Tibial nerve (tissue), 4 donors: ENCODE data around the gene MAP1A. TPM values are rescaled to one million over a fixed set of nuclear protein-coding genes. Genes with fewer than 3 reads are reported as not detected.

Experiments
- DNase-seq, 2 donors: peaks; one replicate each; pipeline ENCODE4 v3.0.0-alpha.2; 2019; ENCODE audit warnings: low spot score in 2 of 2
- H3K27ac ChIP-seq, 4 donors: fragments of 200-600 bp; sonication (generic) in 3 of 4; one replicate each; pipeline ENCODE4 v1.5.1; 2017 to 2019; ENCODE audit warnings: mild to moderate bottlenecking in 1 of 4
- H3K27me3 ChIP-seq, 2 donors: fragments of 200-600 bp; sonication (generic) in 1 of 2; one replicate each; pipeline versions ENCODE4 v1.5.1 to v1.6.0; 2017 to 2019
- H3K36me3 ChIP-seq, 3 donors: fragments of 200-600 bp; sonication (generic); one replicate each; pipeline ENCODE4 v1.5.1; 2018 to 2019
- H3K4me1 ChIP-seq, 4 donors: fragments of 200-600 bp; sonication (generic) in 3 of 4; one replicate each; pipeline ENCODE4 v1.5.1; 2017 to 2019
- H3K4me3 ChIP-seq, 4 donors: fragments of 200-600 bp; sonication (generic) in 3 of 4; one replicate each; pipeline ENCODE4 v1.5.1; 2017 to 2019; ENCODE audit warnings: mild to moderate bottlenecking in 1 of 4, moderate library complexity in 1 of 4
- H3K9me3 ChIP-seq, 4 donors: fragments of 200-600 bp; sonication (generic) in 3 of 4; one replicate each; pipeline ENCODE4 v1.5.1; 2017 to 2019
- EP300 ChIP-seq, 2 donors: sonication (generic); formaldehyde crosslinking; IDR thresholded peaks; one replicate each; pipeline ENCODE4 v1.6.1; 2017; ENCODE audit warnings: antibody characterized with exemption in 2 of 2, mild to moderate bottlenecking in 1 of 2
- POLR2A ChIP-seq, 2 donors: fragments of 450-650 bp; IDR thresholded peaks; one replicate each; pipeline ENCODE4 v1.6.1; 2017; ENCODE audit warnings: antibody characterized with exemption in 2 of 2, mild to moderate bottlenecking in 2 of 2, moderate library complexity in 2 of 2
- WGBS, 2 donors: methylation state at CpG; one replicate each; pipeline ENCODE4 v1.1.5; 2018; 5-methylcytosine and 5-hydroxymethylcytosine counted together
- total RNA-seq, 4 donors: library from RNA; depleted of rRNA; stranded (reverse); fragments of >200 nt; gene quantifications; one replicate each; pipeline ENCODE4 v1.1.0, GENCODE V29; 2016
- TF ChIP-seq, protein P1 (sequence below), 5 experiments: fragments of 200-600 bp in 3 of 5; fragments of 450-650 bp in 2 of 5; sonication (generic) in 3 of 5; IDR thresholded peaks; one replicate each; pipeline ENCODE4 v1.5.1; 2016 to 2019; ENCODE audit warnings: antibody characterized with exemption in 5 of 5, mild to moderate bottlenecking in 3 of 5, moderate library complexity in 2 of 5

Gene MAP1A
- total RNA-seq, 4 donors from 2014 or later: 17.4 to 23.7 (median 21.3) TPM

DNA sequence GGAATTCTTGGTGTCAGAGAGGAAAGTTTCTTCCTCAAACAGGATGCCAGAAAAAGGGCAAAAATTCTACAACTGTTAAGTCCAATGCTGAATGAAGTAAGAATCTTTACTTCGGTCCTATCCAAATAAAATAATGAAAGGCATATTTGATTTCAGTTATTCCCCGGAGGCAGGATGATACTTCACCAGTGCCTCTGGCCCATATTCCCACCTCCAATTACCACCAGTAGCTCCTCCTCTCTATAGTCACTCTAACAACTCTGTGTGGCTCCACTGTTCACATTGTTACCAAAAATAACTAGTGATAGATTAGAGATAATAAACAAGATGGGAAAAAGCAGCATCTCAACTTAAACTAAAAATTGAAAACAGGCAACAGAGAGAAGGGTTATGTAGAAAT is 20.7 kb downstream of the MAP1A start:
- no peak overlapping the region for H3K4me3 ChIP-seq
- H3K27me3 ChIP-seq: no peaks in the 10 kb centered on the region
- no peaks in the 10 kb centered on the region for H3K4me1 ChIP-seq
- 62 to 64% methylated on average over 2 of the region's 2 CpGs for WGBS, 2 donors
- no peak overlapping the region for H3K27ac ChIP-seq
- DNase-seq: no peak
- no peaks in the 10 kb centered on the region for H3K9me3 ChIP-seq
- peaks cover 0 to 36% (median 8%) of the 10 kb centered on the region in 3 donors for H3K36me3 ChIP-seq
- TF ChIP-seq POLR2A (IDR thresholded peaks at IDR 0.05) (no peak), EP300 (IDR thresholded peaks at IDR 0.05) (no peak)
- TF ChIP-seq, protein P1, sequence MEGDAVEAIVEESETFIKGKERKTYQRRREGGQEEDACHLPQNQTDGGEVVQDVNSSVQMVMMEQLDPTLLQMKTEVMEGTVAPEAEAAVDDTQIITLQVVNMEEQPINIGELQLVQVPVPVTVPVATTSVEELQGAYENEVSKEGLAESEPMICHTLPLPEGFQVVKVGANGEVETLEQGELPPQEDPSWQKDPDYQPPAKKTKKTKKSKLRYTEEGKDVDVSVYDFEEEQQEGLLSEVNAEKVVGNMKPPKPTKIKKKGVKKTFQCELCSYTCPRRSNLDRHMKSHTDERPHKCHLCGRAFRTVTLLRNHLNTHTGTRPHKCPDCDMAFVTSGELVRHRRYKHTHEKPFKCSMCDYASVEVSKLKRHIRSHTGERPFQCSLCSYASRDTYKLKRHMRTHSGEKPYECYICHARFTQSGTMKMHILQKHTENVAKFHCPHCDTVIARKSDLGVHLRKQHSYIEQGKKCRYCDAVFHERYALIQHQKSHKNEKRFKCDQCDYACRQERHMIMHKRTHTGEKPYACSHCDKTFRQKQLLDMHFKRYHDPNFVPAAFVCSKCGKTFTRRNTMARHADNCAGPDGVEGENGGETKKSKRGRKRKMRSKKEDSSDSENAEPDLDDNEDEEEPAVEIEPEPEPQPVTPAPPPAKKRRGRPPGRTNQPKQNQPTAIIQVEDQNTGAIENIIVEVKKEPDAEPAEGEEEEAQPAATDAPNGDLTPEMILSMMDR (IDR thresholded peaks at IDR 0.05): no peak

DNA sequence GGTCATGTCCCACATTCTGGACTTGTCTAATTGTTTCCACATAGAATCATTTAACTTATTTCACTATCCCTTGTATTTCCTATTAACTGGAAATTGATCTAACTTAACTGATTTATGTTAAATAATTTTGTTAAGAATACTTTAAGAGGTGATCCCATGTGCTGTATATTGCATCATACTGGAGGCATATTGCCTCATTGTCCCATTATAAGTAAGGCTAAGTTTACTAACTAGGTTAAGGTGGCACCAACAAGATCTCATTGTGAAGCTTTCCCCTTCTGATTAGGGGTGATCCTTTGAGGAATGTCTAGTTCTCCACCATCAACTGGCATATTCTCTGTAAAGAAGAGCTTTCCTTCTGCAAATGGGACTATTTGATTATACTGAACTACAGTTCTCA is 24.4 kb downstream of the MAP1A start:
- H3K4me1 ChIP-seq: no peaks in the 10 kb centered on the region
- no peak for DNase-seq
- no peak overlapping the region for H3K27ac ChIP-seq
- peaks cover 0 to 28% (median 0%) of the 10 kb centered on the region in 3 donors for H3K36me3 ChIP-seq
- H3K9me3 ChIP-seq: no peaks in the 10 kb centered on the region
- no peaks in the 10 kb centered on the region for H3K27me3 ChIP-seq
- no peak overlapping the region for H3K4me3 ChIP-seq
- TF ChIP-seq POLR2A (IDR thresholded peaks at IDR 0.05) (no peak), EP300 (IDR thresholded peaks at IDR 0.05) (no peak)
- TF ChIP-seq, protein P1 (IDR thresholded peaks at IDR 0.05): no peak

DNA sequence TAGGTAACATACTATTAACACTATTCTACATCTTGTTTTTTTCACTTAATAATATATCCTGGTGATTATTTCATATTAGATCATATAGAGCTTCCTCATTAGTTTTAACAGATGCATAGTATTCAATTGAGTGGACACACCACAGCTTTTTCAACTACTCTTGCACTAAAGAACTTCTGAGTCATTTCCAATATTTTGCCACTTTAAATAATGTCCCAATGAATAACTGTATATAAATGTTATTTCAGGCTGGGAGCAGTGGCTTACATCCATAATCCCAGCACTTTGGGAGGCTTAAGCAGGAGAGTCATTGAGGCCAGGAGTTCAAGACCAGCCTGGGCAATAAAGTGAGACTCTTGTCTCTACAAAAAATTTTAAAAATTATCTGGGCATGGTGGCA is 26.9 kb downstream of the MAP1A start:
- H3K4me3 ChIP-seq: no peak overlapping the region
- H3K27ac ChIP-seq: no peak overlapping the region
- peaks cover 0 to 41% (median 0%) of the 10 kb centered on the region in 3 donors for H3K36me3 ChIP-seq
- no peaks in the 10 kb centered on the region for H3K27me3 ChIP-seq
- H3K4me1 ChIP-seq: no peaks in the 10 kb centered on the region
- TF ChIP-seq EP300 (IDR thresholded peaks at IDR 0.05) (no peak), POLR2A (IDR thresholded peaks at IDR 0.05) (no peak)
- TF ChIP-seq, protein P1 (IDR thresholded peaks at IDR 0.05): no peak
- DNase-seq: no peak
- peaks cover 0 to 7% (median 0%) of the 10 kb centered on the region in 4 donors for H3K9me3 ChIP-seq

DNA sequence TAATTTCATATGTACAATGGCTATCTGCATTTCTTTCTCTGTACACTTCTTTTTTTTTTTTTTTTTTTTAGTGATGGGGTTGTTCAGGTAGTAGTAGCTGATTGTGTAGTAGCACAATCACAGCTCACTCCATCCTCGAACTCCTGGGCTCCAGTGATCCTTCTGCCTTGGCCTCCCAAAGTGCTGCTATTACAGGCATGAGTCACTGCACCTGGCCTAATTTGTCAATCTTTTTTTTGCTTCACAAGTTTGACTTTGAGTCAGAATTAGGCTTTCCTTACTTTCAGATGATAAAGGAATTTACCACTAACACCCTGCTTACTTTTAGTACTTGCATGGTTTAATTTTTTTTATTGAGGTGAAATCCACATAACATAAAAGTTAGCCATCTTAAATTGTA is 28.0 kb downstream of the MAP1A start:
- H3K4me1 ChIP-seq: peaks cover 0 to 8% (median 0%) of the 10 kb centered on the region in 4 donors
- TF ChIP-seq POLR2A (IDR thresholded peaks at IDR 0.05): no peak
- TF ChIP-seq EP300 (IDR thresholded peaks at IDR 0.05): no peak
- TF ChIP-seq, protein P1 (IDR thresholded peaks at IDR 0.05): no peak
- no peak overlapping the region for H3K4me3 ChIP-seq
- no peaks in the 10 kb centered on the region for H3K27me3 ChIP-seq
- no peak overlapping the region for H3K27ac ChIP-seq
- WGBS, 2 donors: 95 to 100% methylated on average over 1 of the region's 1 CpG
- H3K9me3 ChIP-seq: peaks cover 0 to 7% (median 0%) of the 10 kb centered on the region in 4 donors
- no peak for DNase-seq
- peaks cover 0 to 35% (median 0%) of the 10 kb centered on the region in 3 donors for H3K36me3 ChIP-seq

DNA sequence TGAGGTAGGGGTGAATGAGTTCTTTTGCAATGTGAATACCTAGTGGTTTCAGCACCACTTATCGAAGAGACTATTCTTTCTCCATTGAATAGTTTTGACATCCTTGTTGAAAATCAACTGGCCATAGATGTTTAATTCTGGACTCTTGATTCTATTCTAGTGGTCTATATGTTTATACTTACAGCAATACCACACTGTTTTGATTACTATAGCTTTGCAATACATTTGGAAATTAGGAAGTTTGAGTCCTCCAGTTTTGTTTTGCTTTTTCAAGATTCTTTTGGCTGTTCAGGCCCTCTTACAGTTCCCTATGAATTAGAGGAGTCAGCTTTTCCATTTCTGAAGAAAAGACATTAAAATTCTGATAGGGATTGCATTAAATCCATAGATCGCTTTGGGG is 30.1 kb downstream of the MAP1A start:
- H3K4me3 ChIP-seq: no peak overlapping the region
- H3K27ac ChIP-seq: no peak overlapping the region
- TF ChIP-seq EP300 (IDR thresholded peaks at IDR 0.05): no peak
- TF ChIP-seq, protein P1 (IDR thresholded peaks at IDR 0.05): no peak
- no peak for TF ChIP-seq POLR2A (IDR thresholded peaks at IDR 0.05)
- no peak for DNase-seq
- no peaks in the 10 kb centered on the region for H3K27me3 ChIP-seq
- peaks cover 0 to 10% (median 0%) of the 10 kb centered on the region in 4 donors for H3K4me1 ChIP-seq
- peaks cover 0 to 7% (median 0%) of the 10 kb centered on the region in 4 donors for H3K9me3 ChIP-seq
- peaks cover 0 to 35% (median 0%) of the 10 kb centered on the region in 3 donors for H3K36me3 ChIP-seq
- 95 to 99% methylated on average over 2 of the region's 2 CpGs for WGBS, 2 donors
